ENCODE data around the gene SLCO3A1.

Gene SLCO3A1

DNA sequence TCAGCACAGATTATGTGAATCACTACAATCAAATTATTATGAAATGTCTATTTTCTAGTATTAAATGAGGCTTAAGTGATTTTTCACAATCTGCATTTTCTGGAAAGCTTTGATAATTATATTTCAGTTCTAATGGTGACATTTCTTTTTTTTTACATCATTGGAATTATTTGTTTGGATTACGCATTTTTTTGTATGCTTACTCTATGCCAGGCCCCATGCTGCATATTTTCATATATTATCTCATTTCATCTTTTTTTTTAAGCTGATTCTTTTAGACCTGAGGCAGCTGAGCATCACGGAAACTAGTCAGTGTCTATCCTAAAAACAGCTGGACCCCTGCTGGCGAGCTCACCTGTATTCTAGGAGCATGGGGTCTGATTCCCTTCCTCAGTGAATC is 31.1 kb downstream of the SLCO3A1 start:
- DNase-seq = no peak

GRCh38 chr15:91885054-91885453 is 31.5 kb downstream of the SLCO3A1 start:
- no peak for DNase-seq

GRCh38 chr15:91885714-91886270 is 32.3 kb downstream of the SLCO3A1 start:
- no peak for DNase-seq

- no peak for DNase-seq
Observed at GRCh38 chr15:91886878-91887277, 33.4 kb downstream of the SLCO3A1 start.

DNA sequence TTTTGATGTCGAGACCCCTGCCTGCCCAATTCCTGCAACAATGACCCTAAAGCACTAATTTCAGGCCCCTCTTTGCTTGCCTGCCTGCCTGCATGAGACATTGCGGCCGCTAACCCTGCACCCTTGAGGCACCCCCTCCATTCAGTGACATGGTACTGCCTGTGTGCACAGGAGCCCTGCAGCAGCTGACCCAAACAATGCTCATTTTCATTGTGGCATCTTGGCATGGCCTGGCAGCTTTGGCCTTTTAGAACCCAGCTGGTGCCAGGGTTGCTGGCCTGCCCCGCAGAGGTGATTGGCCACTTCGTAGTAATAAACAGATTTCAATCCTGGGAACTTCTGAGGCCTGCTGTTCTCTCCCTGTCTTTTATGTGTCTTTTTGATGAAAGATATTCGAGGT is 33.8 kb downstream of the SLCO3A1 start:
- no peak for DNase-seq

GRCh38 chr15:91887921-91888373 is 34.4 kb downstream of the SLCO3A1 start:
- DNase-seq = no peak

DNA sequence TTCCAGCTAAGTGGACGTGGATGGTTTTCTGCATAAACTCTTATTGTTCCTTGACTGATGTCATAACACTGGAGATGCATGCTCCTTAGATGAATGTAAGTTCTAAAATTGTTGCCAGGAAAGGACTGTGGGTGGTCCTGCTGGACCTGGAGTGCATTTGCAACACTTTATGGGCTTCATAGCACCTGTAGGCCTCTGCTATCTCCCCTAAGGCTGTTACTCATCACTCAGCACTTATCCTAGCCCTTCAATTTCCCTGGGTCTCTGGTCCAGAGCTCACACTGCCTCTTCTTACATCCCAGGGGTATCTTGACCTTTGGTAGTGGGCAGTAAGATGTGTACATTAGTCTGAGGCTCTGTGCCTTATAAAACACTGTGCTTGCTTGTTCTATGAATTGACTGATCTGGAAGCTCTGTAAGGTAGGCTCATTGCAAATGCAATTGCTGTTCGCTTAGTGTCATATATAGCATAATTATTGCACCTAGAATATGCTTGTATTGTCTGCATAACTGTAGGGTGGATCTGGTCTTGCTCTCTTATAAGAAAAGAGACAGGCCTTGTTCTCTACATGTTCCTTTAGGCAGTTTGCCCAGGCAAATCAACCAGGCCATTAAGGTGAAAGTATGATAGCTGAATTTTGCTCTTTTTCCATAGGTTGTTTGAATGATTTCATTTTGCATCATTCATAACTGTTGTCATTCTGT is 35.8 kb downstream of the SLCO3A1 start:
- no peak for DNase-seq

GRCh38 chr15:91890614-91891013 is 37.1 kb downstream of the SLCO3A1 start:
- DNase-seq = no peak

DNA sequence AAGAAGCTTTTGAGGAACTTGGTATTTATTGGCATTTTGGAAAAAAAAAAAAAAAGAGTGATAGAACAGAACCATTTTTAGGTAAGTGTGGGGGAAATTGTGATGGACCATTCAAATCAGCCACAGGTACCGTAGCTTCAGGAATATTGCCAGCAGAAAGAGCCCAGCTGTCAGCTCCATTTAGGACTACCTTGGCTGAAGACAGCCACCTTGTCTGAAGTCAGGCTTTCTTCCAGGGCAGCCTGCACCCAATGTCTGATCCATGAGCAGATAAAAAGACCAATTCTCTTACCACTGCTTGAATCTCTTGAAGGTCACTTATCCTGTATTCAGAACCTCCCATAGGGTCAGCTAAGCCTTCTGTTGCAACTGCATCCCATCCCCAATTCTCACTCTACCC is 37.6 kb downstream of the SLCO3A1 start:
- no peak for DNase-seq

GRCh38 chr15:91891788-91892345 is 38.4 kb downstream of the SLCO3A1 start:
- no peak for DNase-seq

DNA sequence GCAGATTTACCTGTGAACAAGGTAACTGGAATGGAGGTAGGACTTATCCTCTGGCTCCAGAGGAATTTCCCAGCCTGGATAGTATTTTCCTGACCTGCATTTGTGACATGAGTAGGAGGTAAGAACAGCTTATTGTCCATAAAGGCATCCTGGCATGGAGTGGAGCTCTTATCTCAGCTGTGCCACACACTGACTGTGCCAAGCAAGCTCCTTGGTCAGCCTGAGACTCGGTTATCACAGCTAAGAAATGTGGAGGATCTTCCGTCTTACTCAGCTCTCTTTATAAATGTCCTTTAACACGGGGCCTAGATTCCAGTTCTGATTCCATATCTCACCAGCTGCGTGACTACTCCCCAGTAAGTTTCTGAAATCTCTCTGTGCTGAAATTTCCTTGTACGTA is 38.9 kb downstream of the SLCO3A1 start:
- DNase-seq = no peak

- no peak for DNase-seq
Observed at GRCh38 chr15:91894606-91895005, 41.1 kb downstream of the SLCO3A1 start.

DNA sequence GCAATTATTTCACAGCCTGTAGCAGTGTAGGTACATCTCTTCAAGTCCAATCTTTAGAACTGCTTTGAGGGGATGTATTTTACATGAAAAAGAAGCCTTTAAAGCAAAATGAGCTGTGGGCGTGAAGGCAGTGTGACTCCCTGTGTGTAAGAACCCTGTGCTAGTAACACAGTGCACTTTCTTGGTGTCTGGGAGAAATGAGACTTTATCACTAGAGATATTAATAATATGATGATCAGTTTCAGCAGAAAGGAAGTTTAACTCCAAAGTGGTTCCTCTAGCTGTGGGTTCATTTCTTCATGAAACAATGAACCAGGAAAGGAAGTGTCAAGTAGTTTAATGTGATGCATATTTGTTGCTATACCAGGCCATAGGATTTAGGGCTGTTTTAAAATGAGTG is 41.5 kb downstream of the SLCO3A1 start:
- DNase-seq = no peak

DNA sequence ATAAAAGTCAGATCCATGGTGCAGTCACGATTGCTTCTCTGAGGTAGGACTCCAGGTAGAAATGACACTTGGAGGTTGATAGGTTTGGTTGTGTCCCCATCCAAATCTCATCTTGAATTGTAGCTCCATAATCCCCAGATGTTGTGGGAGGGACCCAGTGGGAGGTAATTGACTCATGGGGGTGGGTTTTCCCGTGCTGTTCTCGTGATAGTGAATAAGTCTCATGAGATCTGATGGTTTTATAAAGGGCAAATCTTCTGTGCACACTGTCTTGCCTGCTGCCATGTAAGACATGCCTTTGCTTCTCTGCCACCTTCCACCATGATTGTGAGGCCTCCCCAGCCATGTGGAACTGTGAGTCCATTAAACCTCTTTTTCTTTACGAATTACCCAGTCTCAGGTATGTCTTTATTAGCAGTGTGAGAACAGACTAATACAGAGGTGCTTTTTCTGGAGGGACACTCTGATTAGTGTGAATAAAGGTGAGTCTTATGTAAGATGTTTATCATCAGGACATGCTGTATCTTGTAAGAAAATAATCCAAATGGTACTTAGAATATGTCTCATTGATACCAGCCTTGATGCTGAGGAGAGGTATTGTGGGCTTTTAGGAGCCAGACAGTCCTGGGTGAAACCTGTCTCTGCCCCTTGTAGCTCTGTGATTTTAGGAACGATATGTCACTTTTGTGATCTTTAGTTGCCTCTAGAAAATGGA is 43.0 kb downstream of the SLCO3A1 start:
- DNase-seq = no peak

GRCh38 chr15:91897585-91898372 is 44.3 kb downstream of the SLCO3A1 start:
- no peak for DNase-seq

DNA sequence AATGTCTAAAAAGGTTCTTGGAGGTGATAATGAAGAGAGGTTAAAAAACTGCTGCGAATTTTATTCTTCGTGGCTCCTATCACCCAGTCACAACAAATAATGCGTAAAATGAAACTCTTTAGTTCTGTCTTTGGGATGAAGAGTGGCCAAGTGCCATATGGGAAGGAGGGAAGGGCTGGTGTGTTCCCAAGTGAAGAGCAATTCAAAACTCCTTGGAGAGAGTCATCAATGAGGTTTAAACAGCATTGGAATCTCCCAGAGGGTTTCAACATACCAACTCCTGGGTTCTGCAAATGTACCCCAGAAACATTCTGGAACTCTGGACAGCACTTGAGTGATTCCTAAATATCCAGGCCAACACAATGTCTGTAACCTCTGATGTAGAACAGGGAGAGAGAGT is 45.3 kb downstream of the SLCO3A1 start:
- DNase-seq = no peak

GRCh38 chr15:91904942-91905341 is 51.4 kb downstream of the SLCO3A1 start:
- DNase-seq = no peak

- DNase-seq = peak; percentile 48
Observed at GRCh38 chr15:91908391-91908790, 54.9 kb downstream of the SLCO3A1 start.

GRCh38 chr15:91909111-91909510 is 55.6 kb downstream of the SLCO3A1 start:
- DNase-seq = no peak

DNA sequence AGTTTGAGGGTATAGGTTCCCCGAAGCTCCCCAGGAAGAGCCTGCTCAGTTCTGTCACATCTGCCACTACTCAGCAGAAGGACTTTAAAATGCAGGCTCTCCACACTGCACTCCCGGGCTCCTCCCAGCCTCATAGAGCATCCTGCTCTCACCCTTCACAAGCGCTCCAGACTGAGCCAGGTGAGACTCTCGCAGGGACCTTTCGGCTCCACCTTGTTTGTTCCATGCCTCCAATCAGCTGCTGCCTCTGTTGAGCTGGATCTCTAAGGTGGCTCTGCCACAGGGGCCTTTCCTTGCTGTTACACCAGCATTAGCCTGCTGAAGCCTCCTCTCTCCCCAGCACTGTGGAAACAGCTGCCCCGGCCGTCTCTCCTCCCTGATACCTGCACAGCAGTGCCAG is 56.1 kb downstream of the SLCO3A1 start:
- DNase-seq = no peak

DNA sequence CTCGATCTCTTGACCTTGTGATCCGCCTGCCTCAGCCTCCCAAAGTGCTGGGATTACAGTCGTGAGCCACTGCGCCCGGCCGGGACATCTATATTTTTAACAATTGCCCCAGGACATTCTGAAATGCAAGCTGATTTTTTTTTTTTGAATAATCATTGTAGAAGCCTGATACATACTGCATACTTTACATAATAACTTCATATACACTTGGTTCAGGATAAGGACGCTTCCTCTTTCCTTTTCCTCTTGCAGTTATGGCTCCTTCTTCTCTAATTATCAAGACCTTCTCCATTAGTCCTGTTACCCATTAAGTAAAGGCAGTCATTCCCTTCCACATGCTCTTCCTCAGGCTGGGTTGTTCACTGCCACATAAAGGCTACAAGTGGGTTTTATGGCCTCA is 58.3 kb downstream of the SLCO3A1 start:
- DNase-seq = no peak

DNA sequence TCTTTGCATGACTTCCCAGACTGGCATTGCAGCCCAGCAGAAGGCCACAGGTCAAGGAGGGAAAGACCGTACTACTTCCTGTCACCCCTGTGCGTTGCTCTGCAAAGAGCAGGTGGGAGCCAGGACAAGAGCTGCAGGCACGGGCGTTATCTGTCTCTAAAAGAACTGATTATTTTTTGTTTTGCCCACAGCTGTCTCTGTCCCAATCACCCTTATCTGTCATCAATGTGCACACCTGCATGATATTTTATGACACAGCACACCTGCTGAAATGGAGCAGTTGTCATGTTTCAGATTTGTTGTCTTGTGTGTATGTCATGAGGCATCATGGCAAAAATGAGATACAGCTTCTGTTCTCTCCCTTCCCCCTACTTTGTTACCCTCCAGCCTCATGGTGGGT is 58.8 kb downstream of the SLCO3A1 start:
- DNase-seq = no peak

GRCh38 chr15:91913560-91913959 is 60.1 kb downstream of the SLCO3A1 start:
- DNase-seq = no peak

Data from fibroblast of skin of abdomen (primary cell).